ENCODE data around the gene SLC26A11.
"Not testable (repeated sequence)": the region's sequence is repeated elsewhere in the genome, so short reads cannot be mapped to it uniquely, and the experiment has no call there.

SLC26A11 gene

GRCh38 chr17:80196652-80197051, 23.6 kb upstream of the SLC26A11 start:
- no peak for DNase-seq

- no peak for DNase-seq
Measured at GRCh38 chr17:80198144-80198661, 22.0 kb upstream of the SLC26A11 start.

GRCh38 chr17:80199295-80199694, 20.9 kb upstream of the SLC26A11 start:
- DNase-seq, result not testable (repeated sequence)

GRCh38 chr17:80201446-80201845, 18.8 kb upstream of the SLC26A11 start:
- no peak for DNase-seq

GRCh38 chr17:80202197-80202596, 18.0 kb upstream of the SLC26A11 start:
- DNase-seq, result no peak

- no peak for DNase-seq
Measured at GRCh38 chr17:80203471-80203963, 16.7 kb upstream of the SLC26A11 start.

- no peak for DNase-seq
Measured at GRCh38 chr17:80204626-80205468, 15.4 kb upstream of the SLC26A11 start.

- DNase-seq, result no peak
Measured at GRCh38 chr17:80205811-80206210, 14.4 kb upstream of the SLC26A11 start.

- no peak for DNase-seq
Measured at GRCh38 chr17:80208050-80208449, 12.2 kb upstream of the SLC26A11 start.

GRCh38 chr17:80209765-80210164, 10.5 kb upstream of the SLC26A11 start:
- DNase-seq, result no peak

GRCh38 chr17:80210348-80211108, 9.7 kb upstream of the SLC26A11 start:
- DNase-seq, result no peak

GRCh38 chr17:80212109-80212508, 8.1 kb upstream of the SLC26A11 start:
- DNase-seq, result no peak

- DNase-seq, result no peak
Measured at GRCh38 chr17:80212511-80212910, 7.7 kb upstream of the SLC26A11 start.

GRCh38 chr17:80212962-80213642, 7.1 kb upstream of the SLC26A11 start:
- DNase-seq, result no peak

- DNase-seq, result no peak
Measured at GRCh38 chr17:80213643-80213975, 6.6 kb upstream of the SLC26A11 start.

- DNase-seq, result no peak
Measured at GRCh38 chr17:80214012-80214877, 6.0 kb upstream of the SLC26A11 start.

GRCh38 chr17:80214878-80215210, 5.4 kb upstream of the SLC26A11 start:
- no peak for DNase-seq

- DNase-seq, result no peak
Measured at GRCh38 chr17:80216473-80217456, 3.5 kb upstream of the SLC26A11 start.

- DNase-seq, result no peak
Measured at GRCh38 chr17:80217703-80218362, 2.4 kb upstream of the SLC26A11 start.

- DNase-seq, result no peak
Measured at GRCh38 chr17:80218391-80218790, 1.8 kb upstream of the SLC26A11 start.
